Activated CD4-positive, alpha-beta T cell treated with anti-CD3 and anti-CD28 coated beads, Interleukin-2, amount 50 U/mL, for 4 hours (primary cell): ENCODE data around the gene TAOK1.
"Not testable (repeated sequence)": the region's sequence is repeated elsewhere in the genome, so short reads cannot be mapped to it uniquely, and the experiment has no call there.

ENCODE experiments used
- DNase-seq, 2 experiments: peaks; one replicate each; pipeline ENCODE4 v3.0.0-alpha.2; 2020

Gene TAOK1

GRCh38 chr17:29389982-29390850, at the start of gene TAOK1:
TSS of gene TAOK1 (plus strand) at chr17:29390363. CDS start at chr17:29451549, 61,186 bp downstream.
- DNase-seq = peak; percentile 97 to 98

GRCh38 chr17:29341726-29342125, 48.4 kb upstream of the TAOK1 start:
- no peak for DNase-seq

DNA sequence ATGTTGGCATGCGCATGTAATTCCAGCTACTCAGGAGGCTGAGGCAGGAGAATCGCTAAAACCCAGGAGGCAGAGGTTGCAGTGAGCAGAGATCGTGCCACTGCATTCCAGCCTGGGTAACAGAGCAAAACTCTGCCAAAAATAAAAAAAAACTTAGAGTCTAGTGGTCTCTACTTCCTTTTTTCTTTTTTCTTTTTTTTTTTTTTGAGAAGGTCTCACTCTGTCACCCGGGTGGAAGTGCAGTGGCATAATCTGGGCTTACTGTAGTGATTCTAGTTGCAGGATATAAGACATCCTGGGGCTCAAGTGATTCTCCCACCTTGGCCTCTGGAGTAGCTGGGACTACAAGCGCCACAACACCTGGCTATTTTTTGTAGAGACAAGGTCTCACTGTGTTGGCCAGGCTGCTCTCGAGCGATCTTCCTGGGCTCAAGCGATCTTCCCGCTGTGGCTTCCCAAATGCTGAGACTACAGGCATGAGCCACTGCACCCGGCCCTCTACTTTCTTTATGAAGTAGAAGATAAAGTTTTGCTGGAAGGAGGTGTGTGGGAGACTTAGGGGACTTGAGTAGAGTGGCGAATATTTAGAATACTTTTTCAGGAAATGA, 47.9 kb upstream of the TAOK1 start:
- DNase-seq = no peak

DNA sequence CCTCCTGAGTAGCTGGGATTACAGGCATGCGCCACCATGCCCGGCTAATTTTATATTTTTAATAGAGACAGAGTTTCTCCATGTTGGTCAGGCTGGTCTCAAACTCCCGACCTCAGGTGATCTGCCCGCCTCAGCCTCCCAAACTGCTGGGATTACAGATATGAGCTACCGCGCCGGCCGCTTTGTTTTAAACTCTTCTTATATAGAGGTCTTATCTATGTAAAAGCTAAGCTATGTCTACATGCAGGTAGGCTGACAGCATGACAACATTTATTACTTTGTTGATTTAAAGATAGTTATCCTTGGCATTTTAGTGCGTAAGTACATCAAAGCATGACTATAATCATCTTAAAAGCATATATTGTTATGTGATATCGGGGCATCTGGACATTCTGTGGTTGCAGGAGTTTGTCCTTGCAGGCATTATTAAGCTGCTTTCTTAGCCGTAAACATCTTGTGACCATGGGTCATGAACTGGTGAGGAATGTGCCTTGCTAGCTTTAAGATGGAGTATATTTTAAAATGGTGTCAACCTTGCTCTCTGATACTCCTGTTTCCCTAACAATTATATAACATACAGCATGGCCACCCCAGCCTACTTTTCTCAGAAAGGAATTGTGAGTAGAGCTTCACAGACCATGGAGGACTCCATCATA, 45.8 kb upstream of the TAOK1 start:
- no peak for DNase-seq

DNA sequence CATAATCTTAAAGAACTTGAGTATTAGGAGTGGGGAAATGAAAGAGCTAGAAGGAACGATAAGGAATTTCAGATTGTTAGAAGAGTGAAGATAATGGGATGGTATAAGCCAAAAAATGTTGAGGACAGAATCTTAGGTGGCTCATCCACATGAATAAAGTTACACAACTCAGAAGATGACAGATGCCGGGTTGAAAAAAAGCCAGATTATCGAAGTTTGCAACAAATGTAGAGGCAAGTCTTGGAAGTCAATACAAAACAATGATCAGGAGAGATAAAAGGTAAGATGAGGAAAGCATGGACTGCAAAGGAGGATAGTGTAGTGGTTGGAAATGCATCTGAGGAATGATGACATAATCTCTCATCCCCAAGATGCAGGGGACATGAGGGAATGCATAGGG, 45.1 kb upstream of the TAOK1 start:
- DNase-seq = no peak

DNA sequence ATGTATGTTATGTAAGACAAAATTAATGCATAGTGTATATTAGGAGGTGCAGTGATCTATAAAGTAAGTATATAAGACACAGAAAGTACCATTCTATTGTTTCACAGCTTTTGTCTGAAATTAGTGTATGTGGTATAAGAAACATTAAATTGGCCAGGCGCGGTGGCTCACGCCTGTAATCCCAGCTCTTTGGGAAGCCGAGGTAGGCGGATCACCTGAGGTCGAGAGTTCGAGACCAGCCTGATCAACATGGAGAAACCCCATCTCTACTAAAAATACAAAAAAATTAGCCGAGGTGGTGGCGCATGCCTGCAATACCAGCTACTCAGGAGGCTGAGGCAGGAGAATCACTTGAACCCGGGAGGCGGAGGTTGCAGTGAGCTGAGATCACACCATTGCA, 44.7 kb upstream of the TAOK1 start:
- not testable (repeated sequence) for DNase-seq

DNA sequence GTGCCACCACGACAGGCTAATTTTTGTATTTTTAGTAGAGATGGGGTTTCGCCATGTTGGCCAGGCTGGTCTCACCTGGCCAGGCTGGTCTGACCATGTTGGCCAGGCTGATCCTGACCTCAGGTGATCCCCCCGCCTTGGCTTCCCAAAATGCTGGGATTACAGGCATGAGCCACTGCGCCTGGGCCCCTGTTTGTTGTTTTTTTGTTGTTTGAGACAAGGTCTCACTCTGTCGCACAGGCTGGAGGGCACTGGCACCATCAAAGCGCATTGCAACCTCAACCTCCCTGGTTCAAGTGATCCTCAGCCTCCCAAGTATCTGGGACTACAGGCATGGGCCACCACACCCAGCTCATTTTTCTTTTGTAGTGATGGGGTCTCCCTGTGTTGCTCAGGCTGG, 43.7 kb upstream of the TAOK1 start:
- DNase-seq = no peak

DNA sequence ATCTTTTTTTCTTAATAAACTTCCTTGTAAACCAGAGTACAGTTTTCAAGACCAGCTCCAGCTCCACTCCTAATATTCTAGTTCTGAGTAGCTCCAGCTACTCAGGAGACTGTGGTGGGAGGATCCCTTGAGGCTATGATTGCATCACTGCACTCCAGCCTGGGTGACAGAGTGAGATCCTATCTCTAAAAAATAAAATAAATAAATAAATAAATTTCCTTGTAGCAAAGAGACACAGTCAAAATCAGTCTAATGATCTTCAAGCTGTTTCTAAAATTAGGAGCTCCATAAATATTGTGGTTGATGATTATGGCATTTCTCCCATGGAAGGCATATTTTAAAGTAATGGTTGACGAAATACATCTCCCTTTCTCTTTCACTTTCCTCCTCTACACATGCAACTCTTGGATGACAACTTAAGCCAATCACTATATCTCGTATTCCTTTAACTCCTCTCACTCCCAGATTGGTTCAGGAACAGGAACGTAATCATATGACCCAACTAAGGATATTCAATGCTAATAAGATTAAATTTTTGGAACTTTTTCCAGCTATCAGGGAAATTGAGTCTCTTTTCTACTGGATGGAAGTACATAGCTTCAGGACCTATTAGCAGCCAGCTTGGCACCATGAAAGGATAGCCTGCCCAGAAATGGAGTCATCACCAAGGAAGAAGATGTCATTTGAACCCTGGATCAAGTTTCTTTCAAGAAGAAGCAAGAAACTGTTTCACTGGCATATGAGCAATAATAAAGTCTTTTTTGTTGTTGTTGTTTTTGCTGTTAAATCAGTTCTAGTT, 42.1 kb upstream of the TAOK1 start:
- no peak for DNase-seq

DNA sequence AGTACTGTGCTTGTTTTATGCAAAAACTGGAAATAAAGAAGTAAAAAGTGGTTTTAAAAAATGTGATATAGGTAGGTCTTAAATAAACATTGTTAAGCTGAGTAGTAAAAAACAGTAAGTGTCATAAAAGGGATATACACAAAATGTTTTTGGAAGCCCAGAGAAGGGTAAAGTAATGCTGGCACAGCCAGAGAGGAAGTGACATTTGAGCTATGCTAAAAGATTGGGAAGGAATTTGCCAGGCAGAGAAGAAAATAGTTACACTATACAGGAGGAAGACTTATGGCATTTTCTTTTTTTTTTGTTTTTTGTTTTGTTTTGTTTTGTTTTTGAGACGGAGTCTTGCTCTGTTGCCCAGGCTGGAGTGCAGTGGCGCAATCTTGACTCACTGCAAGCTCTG, 40.8 kb upstream of the TAOK1 start:
- no peak for DNase-seq

DNA sequence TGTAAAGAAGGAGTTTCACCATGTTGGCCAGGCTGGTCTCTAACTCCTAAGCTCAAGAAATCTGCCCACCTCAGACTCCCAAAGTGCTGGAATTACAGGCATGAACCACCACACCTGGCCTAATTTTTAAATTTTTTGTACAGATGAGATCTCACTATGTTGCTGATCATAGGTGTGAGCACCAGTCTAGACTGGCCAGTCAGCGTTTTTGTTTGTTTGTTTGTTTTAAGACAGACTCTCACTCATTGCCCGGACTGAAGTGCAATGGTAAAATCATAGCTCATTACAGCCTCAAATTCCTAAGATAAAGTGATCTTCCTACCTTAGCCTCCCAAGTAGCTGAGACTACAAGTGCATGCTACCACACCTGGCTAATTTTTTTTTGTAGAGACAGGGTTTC, 38.0 kb upstream of the TAOK1 start:
- no peak for DNase-seq

DNA sequence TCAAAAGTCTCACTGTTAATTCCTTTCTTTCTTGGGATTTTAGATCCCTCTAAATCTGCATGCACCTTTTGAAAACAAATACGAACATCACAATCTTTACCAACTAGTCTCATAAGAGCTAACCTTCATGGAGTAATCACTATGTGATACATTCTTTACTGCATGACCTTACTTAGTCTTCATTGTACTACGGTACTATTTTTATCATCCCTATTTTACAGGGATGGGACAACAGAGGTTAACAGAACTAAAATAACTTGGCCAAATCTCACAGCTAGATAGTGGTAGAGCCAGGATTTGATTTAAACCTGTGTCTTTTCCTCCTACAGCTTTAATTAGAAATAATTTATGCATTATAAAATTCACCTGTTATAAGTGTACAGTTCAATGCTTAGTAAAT, 32.9 kb upstream of the TAOK1 start:
- DNase-seq = no peak

GRCh38 chr17:29357821-29358232, 32.3 kb upstream of the TAOK1 start:
- DNase-seq = no peak

GRCh38 chr17:29358416-29358815, 31.7 kb upstream of the TAOK1 start:
- no peak for DNase-seq

DNA sequence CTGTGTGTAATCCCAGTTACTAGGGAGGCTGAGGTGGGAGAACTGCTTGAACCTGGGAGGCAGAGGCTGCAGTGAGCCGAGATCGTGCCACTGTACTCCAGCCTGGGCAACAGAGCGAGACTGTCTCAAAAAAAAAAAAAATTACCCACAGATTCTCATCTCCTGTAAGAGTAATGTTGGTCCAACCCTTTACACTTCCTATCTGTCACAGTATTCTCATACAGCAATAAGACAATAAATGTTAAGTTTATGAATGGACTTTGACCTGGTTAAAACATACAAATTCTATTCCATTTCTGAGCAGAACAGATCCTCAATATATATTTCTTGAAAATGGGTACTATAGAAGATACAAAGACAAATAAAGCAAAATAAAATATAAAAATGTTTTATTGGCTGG, 30.4 kb upstream of the TAOK1 start:
- DNase-seq = no peak

DNA sequence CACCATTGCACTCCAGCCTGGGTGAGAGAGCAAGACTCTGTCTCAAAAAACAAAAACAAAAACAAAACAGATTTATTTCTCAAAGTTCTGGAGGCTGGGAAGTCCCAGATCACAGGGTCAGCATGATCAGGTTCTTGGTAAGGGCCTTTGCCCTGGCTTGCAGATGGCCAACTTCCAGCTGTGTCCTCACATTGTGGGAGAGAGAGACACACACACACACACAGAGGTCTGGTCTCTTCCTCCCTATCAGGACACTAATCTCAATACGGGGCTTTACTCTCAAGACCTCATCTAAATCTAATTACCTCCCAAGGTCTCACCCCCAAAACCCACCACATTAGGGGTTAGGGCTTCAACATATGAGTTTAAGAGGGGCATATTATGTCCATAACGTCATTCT, 26.4 kb upstream of the TAOK1 start:
- DNase-seq = no peak

- DNase-seq = no peak
Observed at GRCh38 chr17:29364691-29365090, 25.5 kb upstream of the TAOK1 start.

DNA sequence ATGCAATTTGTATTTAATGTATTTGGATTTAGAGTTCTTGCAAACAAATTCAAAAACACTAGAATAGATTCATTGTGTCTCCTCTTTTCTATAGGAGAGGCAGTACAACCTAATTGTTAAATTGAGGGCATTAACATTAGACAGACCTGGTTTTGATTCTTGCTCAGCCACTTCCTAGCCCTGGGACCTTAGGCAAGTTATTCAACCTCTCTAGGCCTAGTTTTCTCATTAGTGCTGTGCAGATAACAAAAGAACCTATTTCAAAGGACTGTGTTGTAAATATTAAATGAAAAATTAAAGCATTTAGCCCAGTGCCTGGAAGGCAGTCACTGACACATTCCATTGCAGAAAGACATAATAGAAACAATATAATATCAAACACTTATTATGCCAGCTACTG, 22.0 kb upstream of the TAOK1 start:
- no peak for DNase-seq

DNA sequence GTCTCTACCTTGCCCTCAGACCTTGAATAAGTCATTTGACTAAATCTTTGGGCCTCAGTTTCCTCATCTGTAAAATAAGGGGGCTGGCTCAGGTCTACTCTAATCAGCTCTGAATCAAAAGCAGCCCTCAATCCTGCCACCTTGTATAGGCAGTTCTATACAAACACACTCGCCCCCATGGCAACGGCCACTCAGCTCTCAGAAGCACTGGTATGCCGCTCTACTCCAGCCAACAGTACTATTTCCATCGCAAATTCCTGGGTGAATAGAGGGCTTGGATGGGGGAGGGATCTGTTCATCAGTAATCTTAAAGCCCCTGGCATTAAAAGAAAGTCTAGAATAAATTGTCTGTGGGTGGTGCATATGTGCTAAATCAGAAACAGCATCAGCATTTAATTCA, 21.2 kb upstream of the TAOK1 start:
- no peak for DNase-seq

DNA sequence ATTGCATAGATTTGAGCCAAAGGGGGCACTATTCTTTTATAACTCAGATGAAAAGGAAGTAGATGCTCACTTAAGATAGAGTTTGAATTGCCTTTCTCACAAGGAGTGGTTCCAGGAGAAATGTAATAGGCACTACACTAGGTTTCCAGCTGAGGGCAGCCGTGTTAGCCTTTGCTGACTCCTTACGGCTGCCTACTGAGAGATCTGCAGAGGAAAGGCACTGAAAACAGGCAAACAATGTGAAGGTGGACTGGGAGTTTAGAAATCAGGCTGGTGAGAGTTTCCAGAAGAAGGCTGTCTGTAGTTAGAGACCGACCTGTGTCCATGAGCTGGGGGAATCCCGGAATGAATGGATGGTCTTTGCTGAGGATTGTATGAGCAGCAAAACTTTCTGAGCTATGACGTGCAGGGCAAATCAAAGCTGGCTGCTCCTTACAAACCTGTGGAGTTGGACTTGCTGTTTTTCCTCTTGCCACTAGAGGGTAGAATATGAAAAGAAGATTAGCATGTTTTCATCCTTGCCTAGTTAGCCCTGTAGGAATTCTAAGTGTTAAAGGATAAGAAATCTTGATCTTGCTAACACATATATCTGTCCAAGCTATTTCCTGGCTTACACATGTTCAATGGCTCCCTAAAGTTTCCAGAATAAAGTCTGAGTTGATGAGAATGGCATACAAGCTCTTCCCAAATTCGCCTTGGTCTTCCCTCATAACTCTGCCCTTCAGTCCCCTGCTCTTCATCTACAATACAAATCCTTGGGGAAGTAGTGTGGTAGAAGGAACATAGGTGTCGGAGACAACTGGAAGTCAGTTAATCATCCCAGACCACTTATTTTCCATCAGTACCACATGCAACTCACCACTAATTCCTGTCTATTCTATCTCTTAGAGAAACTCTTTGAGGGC, 20.1 kb upstream of the TAOK1 start:
- peak; percentile 40 to 46 for DNase-seq

GRCh38 chr17:29376667-29377270, 13.4 kb upstream of the TAOK1 start:
- no peak for DNase-seq

- no peak for DNase-seq
Observed at GRCh38 chr17:29378500-29378899, 11.7 kb upstream of the TAOK1 start.
